Measurements from ENCODE around the gene ZNF385C.

- TF ChIP-seq MYC (IDR thresholded peaks at IDR 0.05; ENCODE audit: low read depth, low read length) (no peak), CTCF (IDR thresholded peaks at IDR 0.05; ENCODE audit: low read depth, low read length) (peak; percentile 16)
These were observed 1.7 kb downstream of the ZNF385C start for GRCh38 chr17:42096360-42097111.

Data from NB4 (cell line).